ENCODE data around the gene PHACTR4. TPM values are rescaled to one million over a fixed set of nuclear protein-coding genes. Genes with fewer than 3 reads are reported as not detected.
"Not testable (repeated sequence)": the region's sequence is repeated elsewhere in the genome, so short reads cannot be mapped to it uniquely, and the experiment has no call there.

Gene PHACTR4
- total RNA-seq, 1 experiment from 2014 or later: 9.1 TPM

DNA sequence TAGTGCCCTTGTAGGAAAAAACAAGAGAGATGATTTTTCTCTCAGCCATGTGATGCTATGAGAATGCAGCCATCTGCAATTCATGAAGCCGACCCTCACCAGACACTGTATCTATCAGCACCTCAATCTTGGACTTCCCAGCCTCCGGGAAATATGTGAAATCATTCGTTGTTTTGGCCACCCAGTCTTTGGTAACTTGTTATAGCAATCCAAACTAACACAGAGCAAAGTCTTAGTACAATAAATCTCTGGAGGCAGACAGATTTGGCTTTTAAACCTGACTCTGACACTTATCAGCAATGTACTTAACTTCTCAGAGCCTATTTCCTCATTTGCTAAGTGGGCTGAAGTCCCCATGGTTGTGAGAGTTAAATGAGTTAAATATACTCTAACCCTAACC is 45.8 kb upstream of the PHACTR4 start:
- no peaks in the 10 kb centered on the region for H3K36me3 ChIP-seq (ENCODE audit: low read depth, low read length)
- ChIA-PET CTCF (no interaction called here), POLR2A (ENCODE audit: unreplicated experiment) (no interaction called here)
- no peaks in the 10 kb centered on the region for H3K27me3 ChIP-seq (ENCODE audit: low read length)
- ATAC-seq (no peak), DNase-seq (no peak)
- H3K27ac ChIP-seq (ENCODE audit: low read length): no peak overlapping the region
- H3K4me1 ChIP-seq (ENCODE audit: insufficient read depth, low read length): peaks cover 10% of the 10 kb centered on the region; the same call in 1 of the 2 replicates
- no peaks in the 10 kb centered on the region for H3K9me2 ChIP-seq (replicated peaks; ENCODE audit: low read length)
- no TSS peak for BruUV-seq (replicated peaks)
- no peak overlapping the region for H3K4me3 ChIP-seq (ENCODE audit: low read length)
- TF ChIP-seq, protein P1, sequence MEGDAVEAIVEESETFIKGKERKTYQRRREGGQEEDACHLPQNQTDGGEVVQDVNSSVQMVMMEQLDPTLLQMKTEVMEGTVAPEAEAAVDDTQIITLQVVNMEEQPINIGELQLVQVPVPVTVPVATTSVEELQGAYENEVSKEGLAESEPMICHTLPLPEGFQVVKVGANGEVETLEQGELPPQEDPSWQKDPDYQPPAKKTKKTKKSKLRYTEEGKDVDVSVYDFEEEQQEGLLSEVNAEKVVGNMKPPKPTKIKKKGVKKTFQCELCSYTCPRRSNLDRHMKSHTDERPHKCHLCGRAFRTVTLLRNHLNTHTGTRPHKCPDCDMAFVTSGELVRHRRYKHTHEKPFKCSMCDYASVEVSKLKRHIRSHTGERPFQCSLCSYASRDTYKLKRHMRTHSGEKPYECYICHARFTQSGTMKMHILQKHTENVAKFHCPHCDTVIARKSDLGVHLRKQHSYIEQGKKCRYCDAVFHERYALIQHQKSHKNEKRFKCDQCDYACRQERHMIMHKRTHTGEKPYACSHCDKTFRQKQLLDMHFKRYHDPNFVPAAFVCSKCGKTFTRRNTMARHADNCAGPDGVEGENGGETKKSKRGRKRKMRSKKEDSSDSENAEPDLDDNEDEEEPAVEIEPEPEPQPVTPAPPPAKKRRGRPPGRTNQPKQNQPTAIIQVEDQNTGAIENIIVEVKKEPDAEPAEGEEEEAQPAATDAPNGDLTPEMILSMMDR (conservative IDR thresholded peaks at IDR 0.05; ENCODE audit: low read depth, low read length): no peak
- no peak for TF ChIP-seq EZH2 (IDR thresholded peaks at IDR 0.05; ENCODE audit: low read length, unreplicated experiment)
- TF ChIP-seq EZH2phosphoT487 (IDR thresholded peaks at IDR 0.05; ENCODE audit: borderline replicate concordance, low read length): no peak
- H3K4me2 ChIP-seq (ENCODE audit: low read length): no peak overlapping the region
- intact Hi-C loops (cut with micrococcal nuclease): no loop called here
- H4K20me1 ChIP-seq (ENCODE audit: low read length): no peaks in the 10 kb centered on the region
- H3F3A ChIP-seq (ENCODE audit: low read length, unreplicated experiment): no peaks in the 10 kb centered on the region
- H3K79me2 ChIP-seq (ENCODE audit: low read length): peaks cover 5% of the 10 kb centered on the region; the same call in 1 of the 2 replicates
- no peak overlapping the region for H3K9ac ChIP-seq (ENCODE audit: low read length)
- H2AFZ ChIP-seq (ENCODE audit: low read length): no peak overlapping the region
- H3K9me3 ChIP-seq (ENCODE audit: low read length): no peaks in the 10 kb centered on the region

DNA sequence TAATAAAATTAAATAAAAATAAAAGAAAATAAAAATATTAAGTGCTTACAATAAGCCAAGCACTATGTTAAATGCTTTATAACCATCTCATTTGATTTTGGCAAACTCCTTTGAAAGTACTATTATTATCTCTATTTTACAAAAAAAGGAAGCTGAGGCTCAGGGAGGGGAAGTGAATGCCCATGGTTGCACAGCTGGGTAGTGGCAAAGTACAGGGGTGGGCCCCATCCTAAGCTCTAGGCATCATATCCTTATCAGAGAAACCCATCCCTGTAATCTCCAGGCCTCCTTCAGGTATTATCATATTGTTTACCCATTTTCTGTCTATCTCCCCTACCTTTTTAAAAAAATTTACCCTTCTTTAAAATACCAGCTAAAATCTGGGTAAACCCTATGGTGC is 43.0 kb upstream of the PHACTR4 start:
- Histone ChIP-seq H3K4me1 (ENCODE audit: insufficient read depth, low read length) (peaks cover 15% of the 10 kb centered on the region; the same call in 1 of the 2 replicates), H3K27me3 (ENCODE audit: low read length) (no peaks in the 10 kb centered on the region), H3K4me3 (ENCODE audit: low read length) (no peak overlapping the region), H3K4me2 (ENCODE audit: low read length) (no peak overlapping the region), H3K9me3 (ENCODE audit: low read length) (no peaks in the 10 kb centered on the region), H3K9me2 (replicated peaks; ENCODE audit: low read length) (no peaks in the 10 kb centered on the region), H3K79me2 (ENCODE audit: low read length) (peaks cover 12% of the 10 kb centered on the region), H3K9ac (ENCODE audit: low read length) (no peak overlapping the region), H3K27ac (ENCODE audit: low read length) (no peak overlapping the region), H2AFZ (ENCODE audit: low read length) (no peak overlapping the region), H3F3A (ENCODE audit: low read length, unreplicated experiment) (no peaks in the 10 kb centered on the region), H4K20me1 (ENCODE audit: low read length) (no peaks in the 10 kb centered on the region), H3K36me3 (ENCODE audit: low read depth, low read length) (no peaks in the 10 kb centered on the region)
- BruUV-seq (replicated peaks): no TSS peak
- TF ChIP-seq EZH2 (IDR thresholded peaks at IDR 0.05; ENCODE audit: low read length, unreplicated experiment) (no peak), EZH2phosphoT487 (IDR thresholded peaks at IDR 0.05; ENCODE audit: borderline replicate concordance, low read length) (no peak)
- TF ChIP-seq, protein P1 (conservative IDR thresholded peaks at IDR 0.05; ENCODE audit: low read depth, low read length): no peak
- ATAC-seq: no peak
- POLR2A ChIA-PET (ENCODE audit: unreplicated experiment): no interaction called here
- no peak for DNase-seq
- intact Hi-C loops (cut with micrococcal nuclease): loop anchor here (5.0 kb wide), 1 partner anchor 79 kb away; no protein-coding TSS in a partner anchor
- CTCF ChIA-PET: no interaction called here

DNA sequence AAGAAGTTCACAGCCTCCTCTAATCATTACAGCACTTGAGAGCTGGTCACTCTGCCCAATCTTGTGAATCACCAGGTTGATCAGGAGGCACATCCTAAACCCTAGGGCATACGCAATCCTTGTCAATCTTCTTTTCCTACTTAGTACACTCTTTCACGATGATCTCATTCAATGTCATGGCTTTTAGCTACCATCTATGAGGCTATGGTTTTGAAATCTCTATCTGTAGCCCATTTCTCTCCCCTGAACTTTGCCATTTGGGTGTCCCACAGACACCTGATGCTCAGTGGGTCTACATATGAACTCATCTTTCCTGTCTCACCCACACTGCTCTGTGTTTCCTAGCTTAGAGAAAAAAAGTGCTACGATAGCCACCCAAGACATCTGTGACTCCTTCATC is 42.6 kb upstream of the PHACTR4 start:
- H3K27ac ChIP-seq (ENCODE audit: low read length): no peak overlapping the region
- BruUV-seq (replicated peaks): no TSS peak
- no peak overlapping the region for H3K4me3 ChIP-seq (ENCODE audit: low read length)
- TF ChIP-seq EZH2phosphoT487 (IDR thresholded peaks at IDR 0.05; ENCODE audit: borderline replicate concordance, low read length): no peak
- TF ChIP-seq, protein P1 (conservative IDR thresholded peaks at IDR 0.05; ENCODE audit: low read depth, low read length): no peak
- no peak for TF ChIP-seq EZH2 (IDR thresholded peaks at IDR 0.05; ENCODE audit: low read length, unreplicated experiment)
- no peaks in the 10 kb centered on the region for H3F3A ChIP-seq (ENCODE audit: low read length, unreplicated experiment)
- peaks cover 12% of the 10 kb centered on the region for H3K79me2 ChIP-seq (ENCODE audit: low read length)
- no peak for ATAC-seq
- no peak overlapping the region for H3K4me2 ChIP-seq (ENCODE audit: low read length)
- ChIA-PET CTCF (no interaction called here), POLR2A (ENCODE audit: unreplicated experiment) (interaction anchor here (0.5 kb wide), 1 partner anchor 550 kb away, joined by 5 read pairs; no protein-coding TSS in a partner anchor)
- H2AFZ ChIP-seq (ENCODE audit: low read length): no peak overlapping the region
- H3K36me3 ChIP-seq (ENCODE audit: low read depth, low read length): no peaks in the 10 kb centered on the region
- H4K20me1 ChIP-seq (ENCODE audit: low read length): no peaks in the 10 kb centered on the region
- peak; percentile 59 for DNase-seq
- no peaks in the 10 kb centered on the region for H3K9me3 ChIP-seq (ENCODE audit: low read length)
- intact Hi-C loops (cut with micrococcal nuclease): loop anchor here (5.0 kb wide), 1 partner anchor 80 kb away; no protein-coding TSS in a partner anchor
- no peaks in the 10 kb centered on the region for H3K9me2 ChIP-seq (replicated peaks; ENCODE audit: low read length)
- no peak overlapping the region for H3K9ac ChIP-seq (ENCODE audit: low read length)
- H3K27me3 ChIP-seq (ENCODE audit: low read length): no peaks in the 10 kb centered on the region
- peaks cover 15% of the 10 kb centered on the region; the same call in 1 of the 2 replicates for H3K4me1 ChIP-seq (ENCODE audit: insufficient read depth, low read length)

DNA sequence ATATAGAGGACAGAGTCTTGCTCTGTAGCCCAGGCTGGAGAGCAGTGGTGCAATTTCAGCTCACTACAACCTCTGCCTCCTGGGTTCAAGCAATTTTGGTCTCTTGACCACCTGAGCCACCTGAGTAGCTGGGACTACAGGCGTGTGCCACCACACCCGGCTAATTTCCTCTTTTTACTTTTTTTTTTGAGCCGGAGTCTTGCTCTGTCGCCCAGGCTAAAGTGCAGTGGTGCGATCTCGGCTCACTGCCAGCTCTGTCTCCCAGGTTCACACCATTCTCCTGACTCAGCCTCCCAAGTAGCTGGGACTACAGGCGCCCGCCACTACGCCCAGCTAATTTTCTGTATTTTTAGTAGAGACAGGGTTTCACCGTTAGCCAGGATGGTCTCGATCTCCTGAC is 42.1 kb upstream of the PHACTR4 start:
- CTCF ChIA-PET; H3K4me2 ChIP-seq (ENCODE audit: low read length): not testable (repeated sequence)
- POLR2A ChIA-PET (ENCODE audit: unreplicated experiment): interaction anchor here (0.5 kb wide), 1 partner anchor 551 kb away, joined by 5 read pairs; no protein-coding TSS in a partner anchor

More for the DNA sequence above, 42.1 kb upstream of the PHACTR4 start:
- Histone ChIP-seq H3K79me2 (ENCODE audit: low read length) (peaks cover 12% of the 10 kb centered on the region), H3K4me1 (ENCODE audit: insufficient read depth, low read length) (peaks cover 15% of the 10 kb centered on the region; the same call in 1 of the 2 replicates)
- BruUV-seq (replicated peaks); H3K9ac ChIP-seq (ENCODE audit: low read length); H3K4me3 ChIP-seq (ENCODE audit: low read length); H3K9me3 ChIP-seq (ENCODE audit: low read length); H3K36me3 ChIP-seq (ENCODE audit: low read depth, low read length); H3K9me2 ChIP-seq (replicated peaks; ENCODE audit: low read length); H3K27ac ChIP-seq (ENCODE audit: low read length); H3K27me3 ChIP-seq (ENCODE audit: low read length); H2AFZ ChIP-seq (ENCODE audit: low read length); H3F3A ChIP-seq (ENCODE audit: low read length, unreplicated experiment); DNase-seq; H4K20me1 ChIP-seq (ENCODE audit: low read length); ATAC-seq: not testable (repeated sequence)
- intact Hi-C loops (cut with micrococcal nuclease): loop anchor here (5.0 kb wide), 1 partner anchor 80 kb away; no protein-coding TSS in a partner anchor
